Activated T-helper 1 cell treated with anti-CD3 and anti-CD28 coated beads, Interleukin-2, amount 50 U/mL, for 16 hours (primary cell): ENCODE measurements around the gene DISP3.

Experiments
- DNase-seq, 2 donors: peaks; one replicate each; pipeline ENCODE4 v3.0.0-alpha.2; 2020; ENCODE audit warnings: low read depth in 1 of 2, low spot score in 1 of 2

The DISP3 gene

GRCh38 chr1:11461531-11462137, 17.3 kb upstream of the DISP3 start:
- no peak for DNase-seq

- DNase-seq: no peak
Observed at GRCh38 chr1:11462224-11462923, 16.6 kb upstream of the DISP3 start.

- DNase-seq: no peak
Observed at GRCh38 chr1:11463177-11463576, 15.8 kb upstream of the DISP3 start.

- DNase-seq: no peak
Observed at GRCh38 chr1:11465307-11465706, 13.6 kb upstream of the DISP3 start.

GRCh38 chr1:11466416-11466815, 12.5 kb upstream of the DISP3 start:
- no peak for DNase-seq

GRCh38 chr1:11468878-11469277, 10.1 kb upstream of the DISP3 start:
- DNase-seq: no peak

GRCh38 chr1:11470912-11471311, 8.0 kb upstream of the DISP3 start:
- DNase-seq: no peak

- DNase-seq: no peak
Observed at GRCh38 chr1:11471473-11471872, 7.5 kb upstream of the DISP3 start.

- no peak for DNase-seq
Observed at GRCh38 chr1:11472284-11472683, 6.7 kb upstream of the DISP3 start.

- no peak for DNase-seq
Observed at GRCh38 chr1:11472741-11473140, 6.2 kb upstream of the DISP3 start.

GRCh38 chr1:11473491-11474034, 5.4 kb upstream of the DISP3 start:
- no peak for DNase-seq

- no peak for DNase-seq
Observed at GRCh38 chr1:11474826-11475225, 4.1 kb upstream of the DISP3 start.

- DNase-seq: no peak
Observed at GRCh38 chr1:11475748-11476147, 3.2 kb upstream of the DISP3 start.

- DNase-seq: no peak
Observed at GRCh38 chr1:11479375-11479979, 522 bp downstream of the DISP3 start.

GRCh38 chr1:11481019-11481418, 2.1 kb downstream of the DISP3 start:
- no peak for DNase-seq

- no peak for DNase-seq
Observed at GRCh38 chr1:11482198-11482597, 3.2 kb downstream of the DISP3 start.

- DNase-seq: no peak
Observed at GRCh38 chr1:11482701-11483479, 3.9 kb downstream of the DISP3 start.

- no peak for DNase-seq
Observed at GRCh38 chr1:11483581-11484320, 4.8 kb downstream of the DISP3 start.

GRCh38 chr1:11484321-11484655, 5.3 kb downstream of the DISP3 start:
- no peak for DNase-seq

GRCh38 chr1:11485191-11485590, 6.2 kb downstream of the DISP3 start:
- DNase-seq: no peak
